Neural progenitor cell (in vitro differentiated cells): Measurements from ENCODE around the gene GADL1.

Source experiments
- CTCF ChIP-seq: fragments of 200-600 bp; sonication (generic); IDR thresholded peaks from 2 replicates; pipeline ENCODE4 v1.5.1; 2017; ENCODE audit warnings: antibody characterized with exemption, mild to moderate bottlenecking
- EZH2 ChIP-seq: fragments of 200-600 bp; sonication (generic); IDR thresholded peaks from 2 replicates; pipeline ENCODE4 v1.6.1; 2017; ENCODE audit warnings: antibody characterized with exemption, mild to moderate bottlenecking, moderate library complexity

GRCh38 chr3:30878862-30879261 is 15.6 kb downstream of the GADL1 start:
- TF ChIP-seq CTCF (no peak), EZH2 (no peak)
